Trophoblast cell (in vitro differentiated cells and primary cell): ENCODE measurements around the gene RXRG.

Experiments
- DNase-seq, 2 donors: peaks; one replicate each; pipeline ENCODE4 v3.0.0-alpha.2; 2016
- H2AFZ ChIP-seq: 2 replicates; pipeline ENCODE4 v1.6.1; 2013; ENCODE audit warnings: low read length, moderate library complexity, mild to moderate bottlenecking; ENCODE audit not compliant: insufficient read depth, poor library complexity
- H2AK5ac ChIP-seq: 2 replicates; pipeline ENCODE4 v1.6.1; 2013; ENCODE audit warnings: mild to moderate bottlenecking, low read length
- H2BK120ac ChIP-seq: 2 replicates; pipeline ENCODE4 v1.6.1; 2013; ENCODE audit warnings: low read length, mild to moderate bottlenecking, moderate library complexity; ENCODE audit not compliant: insufficient read depth, poor library complexity
- H2BK12ac ChIP-seq: 2 replicates; pipeline ENCODE4 v1.6.1; 2013; ENCODE audit warnings: mild to moderate bottlenecking, low read length, moderate library complexity
- H2BK5ac ChIP-seq: 2 replicates; pipeline ENCODE4 v1.6.1; 2013; ENCODE audit warnings: low read length, low read depth, moderate library complexity, mild to moderate bottlenecking; ENCODE audit not compliant: poor library complexity
- H3K14ac ChIP-seq: 2 replicates; pipeline ENCODE4 v1.6.1; 2013; ENCODE audit warnings: mild to moderate bottlenecking, low read length
- H3K18ac ChIP-seq: 2 replicates; pipeline ENCODE4 v1.6.1; 2013; ENCODE audit warnings: mild to moderate bottlenecking, low read length
- H3K23ac ChIP-seq: 2 replicates; pipeline ENCODE4 v1.6.1; 2013; ENCODE audit warnings: low read length
- H3K27ac ChIP-seq: 2 replicates; pipeline ENCODE4 v1.5.1; 2013; ENCODE audit warnings: low read depth, mild to moderate bottlenecking, inconsistent platforms, low read length, moderate library complexity
- H3K27me3 ChIP-seq: 2 replicates; pipeline ENCODE4 v1.6.1; 2013; ENCODE audit warnings: inconsistent platforms, mild to moderate bottlenecking, low read length, moderate library complexity; ENCODE audit not compliant: insufficient read depth
- H3K36me3 ChIP-seq, 2 experiments: 1 replicate in 1 of 2; 2 replicates in 1 of 2; pipeline ENCODE4 v1.6.1; 2013; ENCODE audit warnings: low read length in 2 of 2, mild to moderate bottlenecking in 2 of 2, moderate library complexity in 1 of 2; ENCODE audit not compliant: insufficient read depth in 2 of 2, control insufficient read depth in 1 of 2
- H3K4ac ChIP-seq: 2 replicates; pipeline ENCODE4 v1.6.1; 2013; ENCODE audit warnings: low read depth, mild to moderate bottlenecking, low read length, moderate library complexity
- H3K4me1 ChIP-seq, 2 experiments: 1 replicate in 1 of 2; 2 replicates in 1 of 2; pipeline ENCODE4 v1.6.1; 2013; ENCODE audit warnings: low read length in 2 of 2, mild to moderate bottlenecking in 2 of 2, moderate library complexity in 1 of 2; ENCODE audit not compliant: insufficient read depth in 2 of 2, control insufficient read depth in 1 of 2
- H3K4me2 ChIP-seq: 2 replicates; pipeline ENCODE4 v1.6.1; 2013; ENCODE audit warnings: inconsistent platforms, mild to moderate bottlenecking, low read length, moderate library complexity
- H3K4me3 ChIP-seq: 2 replicates; pipeline ENCODE4 v1.5.1; 2013; ENCODE audit warnings: mild to moderate bottlenecking, low read depth, low read length, inconsistent platforms
- H3K79me1 ChIP-seq: one replicate; pipeline ENCODE4 v1.6.1; 2013; ENCODE audit warnings: low read length
- H3K79me2 ChIP-seq: 2 replicates; pipeline ENCODE4 v1.6.1; 2013; ENCODE audit warnings: low read length, mild to moderate bottlenecking; ENCODE audit not compliant: control insufficient read depth, insufficient read depth, poor library complexity
- H3K9ac ChIP-seq: 2 replicates; pipeline ENCODE4 v1.6.1; 2013; ENCODE audit warnings: mild to moderate bottlenecking, low read length
- H3K9me3 ChIP-seq: 2 replicates; pipeline ENCODE4 v1.6.1; 2013; ENCODE audit warnings: low read depth, mild to moderate bottlenecking, control low read depth, inconsistent platforms, low read length; ENCODE audit not compliant: insufficient read depth
- H4K12ac ChIP-seq: 2 replicates; pipeline ENCODE4 v1.6.1; 2013; ENCODE audit warnings: low read depth, mild to moderate bottlenecking, low read length, moderate library complexity
- H4K8ac ChIP-seq: 2 replicates; pipeline ENCODE4 v1.6.1; 2013; ENCODE audit warnings: low read depth, mild to moderate bottlenecking, low read length, moderate library complexity
- H4K91ac ChIP-seq: one replicate; pipeline ENCODE4 v1.6.1; 2013; ENCODE audit warnings: low read depth, mild to moderate bottlenecking, low read length, moderate library complexity
- WGBS: extraction: QIAGEN DNeasy Blood & Tissue Kit; methylation state at CpG from one replicate; pipeline ENCODE4 v1.1.7; 2013; ENCODE audit warnings: missing lambda C conversion rate; ENCODE audit not compliant: insufficient read length, insufficient coverage; ENCODE audit errors: extremely low coverage; 5-methylcytosine and 5-hydroxymethylcytosine counted together

RXRG gene

DNA sequence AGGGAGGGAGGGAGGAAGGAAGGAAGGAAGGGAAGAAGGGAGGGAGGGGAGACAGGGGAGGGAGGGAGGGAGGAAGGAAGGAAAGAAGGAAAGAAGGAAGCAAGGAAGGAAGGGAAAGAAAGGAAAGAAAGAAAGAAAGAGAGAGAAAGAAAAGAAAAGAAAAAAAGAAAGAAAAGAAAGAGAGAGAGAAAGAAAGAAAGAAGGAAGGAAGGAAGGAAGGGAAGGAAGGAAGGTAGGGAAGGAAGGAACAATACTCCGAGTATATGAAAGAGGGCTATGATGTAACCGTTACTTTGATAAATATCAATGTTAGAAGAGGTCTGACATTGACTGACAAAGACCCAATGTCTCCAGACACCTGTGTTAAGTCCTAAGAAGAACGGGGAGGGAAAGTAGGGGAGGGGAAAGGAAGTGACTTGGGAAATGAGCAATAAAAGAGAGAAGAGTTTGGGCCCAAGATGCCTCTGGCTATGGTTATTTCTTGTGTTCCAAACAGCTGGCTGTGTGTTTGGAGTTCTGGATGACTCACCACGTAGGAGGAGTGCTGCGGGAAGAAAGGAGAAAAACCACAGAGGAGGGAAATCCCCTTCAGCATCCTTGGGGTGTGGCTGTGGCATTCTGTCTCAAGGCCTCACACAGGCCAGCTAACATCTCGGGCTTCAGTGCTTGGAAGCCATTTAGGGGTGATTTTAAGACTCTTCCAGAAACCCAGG, 37.0 kb upstream of the RXRG start:
- no peak overlapping the region for H2AFZ ChIP-seq
- no peak overlapping the region for H2BK12ac ChIP-seq
- H3K79me1 ChIP-seq = no peaks in the 10 kb centered on the region
- H3K27ac ChIP-seq = no peak overlapping the region
- H3K36me3 ChIP-seq = no peaks in the 10 kb centered on the region
- H4K12ac ChIP-seq = no peak overlapping the region
- no peaks in the 10 kb centered on the region for H3K27me3 ChIP-seq
- no peak overlapping the region for H2BK5ac ChIP-seq
- H3K18ac ChIP-seq = no peak overlapping the region
- H4K8ac ChIP-seq = no peak overlapping the region
- H3K4me1 ChIP-seq = no peaks in the 10 kb centered on the region
- no peak overlapping the region for H3K4ac ChIP-seq
- H3K9me3 ChIP-seq = no peaks in the 10 kb centered on the region
- H2BK120ac ChIP-seq = no peak overlapping the region
- peak; percentile 25 to 52 for DNase-seq
- WGBS = no CpG with 5 or more reads among the region's 6 CpGs
- no peak overlapping the region for H3K23ac ChIP-seq
- H3K9ac ChIP-seq = no peak overlapping the region
- no peak overlapping the region for H3K14ac ChIP-seq
- H3K4me3 ChIP-seq = no peak overlapping the region
- H3K4me2 ChIP-seq = no peak overlapping the region
- no peak overlapping the region for H4K91ac ChIP-seq
- no peaks in the 10 kb centered on the region for H3K79me2 ChIP-seq
- no peak overlapping the region for H2AK5ac ChIP-seq

GRCh38 chr1:165476776-165477175, 31.9 kb upstream of the RXRG start:
- Histone ChIP-seq H3K79me2 (no peaks in the 10 kb centered on the region), H3K36me3 (no peaks in the 10 kb centered on the region), H3K9ac (no peak overlapping the region), H3K27ac (no peak overlapping the region), H2BK12ac (no peak overlapping the region), H3K4ac (no peak overlapping the region), H3K18ac (no peak overlapping the region), H2AFZ (no peak overlapping the region), H4K12ac (no peak overlapping the region), H4K91ac (no peak overlapping the region), H3K79me1 (no peaks in the 10 kb centered on the region), H3K14ac (no peak overlapping the region), H2AK5ac (no peak overlapping the region), H3K4me2 (no peak overlapping the region), H3K23ac (no peak overlapping the region), H2BK5ac (no peak overlapping the region), H4K8ac (no peak overlapping the region), H3K27me3 (no peaks in the 10 kb centered on the region), H2BK120ac (no peak overlapping the region), H3K4me1 (no peaks in the 10 kb centered on the region), H3K9me3 (peaks cover 2% of the 10 kb centered on the region), H3K4me3 (no peak overlapping the region)
- DNase-seq = no peak
- WGBS = no CpG with 5 or more reads among the region's 1 CpG

DNA sequence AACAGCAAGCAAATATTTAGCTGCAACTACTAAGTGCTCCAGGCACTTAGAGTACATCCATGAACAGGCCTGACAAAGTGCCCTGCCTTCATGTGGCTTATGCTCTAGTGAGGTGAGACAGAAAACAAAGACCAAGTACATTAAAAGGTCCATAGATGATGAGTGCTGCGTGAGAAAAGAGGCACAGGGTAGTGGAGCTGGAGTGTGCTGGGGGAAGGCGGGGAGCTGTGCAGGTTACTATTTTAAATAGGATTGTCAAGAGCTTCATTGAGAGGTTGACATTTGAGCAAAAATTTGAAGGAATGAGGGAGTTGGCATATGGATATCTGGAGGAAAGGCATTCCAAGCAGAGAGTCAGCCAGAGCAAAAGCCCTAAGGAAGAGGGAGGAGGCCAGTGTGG, 29.3 kb upstream of the RXRG start:
- Histone ChIP-seq H3K79me1 (no peaks in the 10 kb centered on the region), H3K4ac (no peak overlapping the region), H3K23ac (no peak overlapping the region), H2BK120ac (no peak overlapping the region), H3K36me3 (no peaks in the 10 kb centered on the region), H2AK5ac (no peak overlapping the region), H3K27me3 (no peaks in the 10 kb centered on the region), H4K91ac (no peak overlapping the region), H4K12ac (no peak overlapping the region), H3K9ac (no peak overlapping the region), H3K4me3 (no peak overlapping the region), H2BK12ac (no peak overlapping the region), H3K79me2 (no peaks in the 10 kb centered on the region), H3K9me3 (peaks cover 2% of the 10 kb centered on the region), H3K4me1 (no peaks in the 10 kb centered on the region), H3K27ac (no peak overlapping the region), H3K14ac (no peak overlapping the region), H3K4me2 (no peak overlapping the region), H2BK5ac (no peak overlapping the region), H4K8ac (no peak overlapping the region), H2AFZ (no peak overlapping the region), H3K18ac (no peak overlapping the region)
- DNase-seq = no peak
- WGBS = no CpG with 5 or more reads among the region's 2 CpGs

GRCh38 chr1:165473081-165473480, 28.2 kb upstream of the RXRG start:
- Histone ChIP-seq H3K4ac (no peak overlapping the region), H2AK5ac (no peak overlapping the region), H2BK5ac (no peak overlapping the region), H3K9me3 (peaks cover 2% of the 10 kb centered on the region), H3K27ac (no peak overlapping the region), H3K27me3 (no peaks in the 10 kb centered on the region), H3K9ac (no peak overlapping the region), H3K79me1 (no peaks in the 10 kb centered on the region), H3K23ac (no peak overlapping the region), H3K4me2 (no peak overlapping the region), H3K4me1 (no peaks in the 10 kb centered on the region), H4K12ac (no peak overlapping the region), H2BK120ac (no peak overlapping the region), H3K14ac (no peak overlapping the region), H2AFZ (no peak overlapping the region), H3K36me3 (no peaks in the 10 kb centered on the region), H3K18ac (no peak overlapping the region), H4K8ac (no peak overlapping the region), H3K4me3 (peak overlapping the region; percentile 20), H2BK12ac (no peak overlapping the region), H3K79me2 (no peaks in the 10 kb centered on the region), H4K91ac (no peak overlapping the region)
- WGBS = no CpG with 5 or more reads among the region's 4 CpGs
- no peak for DNase-seq
